Muscle of leg (tissue), 11 donors: ENCODE results near the gene NKAIN2. TPM values are rescaled to one million over a fixed set of nuclear protein-coding genes. Genes with fewer than 3 reads are reported as not detected.
"Not testable (repeated sequence)": the region's sequence is repeated elsewhere in the genome, so short reads cannot be mapped to it uniquely, and the experiment has no call there.

Source experiments
- DNase-seq: peaks from one replicate; pipeline ENCODE4 v3.0.0; 2013
- H3K27ac ChIP-seq: one replicate; pipeline ENCODE4 v1.5.1; 2013; ENCODE audit warnings: mild to moderate bottlenecking, low read length, control low read depth
- H3K27me3 ChIP-seq: one replicate; pipeline ENCODE4 v1.6.1; 2013; ENCODE audit warnings: low read length; ENCODE audit not compliant: control insufficient read depth, insufficient read depth
- H3K36me3 ChIP-seq: one replicate; pipeline ENCODE4 v1.6.1; 2013; ENCODE audit warnings: low read length; ENCODE audit not compliant: control insufficient read depth, insufficient read depth
- H3K4me1 ChIP-seq: one replicate; pipeline ENCODE4 v1.6.1; 2013; ENCODE audit warnings: low read length; ENCODE audit not compliant: control insufficient read depth, insufficient read depth
- H3K4me3 ChIP-seq: one replicate; pipeline ENCODE4 v1.5.1; 2013; ENCODE audit warnings: low read length, control low read depth
- H3K9me3 ChIP-seq: replicated peaks from 2 replicates; pipeline ENCODE4 v1.6.1; 2013; ENCODE audit warnings: low read depth, low read length; ENCODE audit not compliant: control insufficient read depth
- WGBS: methylation state at CpG from one replicate; pipeline ENCODE4 v1.1.5; 2013; ENCODE audit warnings: missing lambda C conversion rate; ENCODE audit not compliant: insufficient coverage; 5-methylcytosine and 5-hydroxymethylcytosine counted together
- polyA plus RNA-seq, 8 donors: library from polyadenylated mRNA; unstranded; fragments of 120-200 nt; gene quantifications; one replicate each; pipeline versions ENCODE4 v1.2.1 to v1.2.3, GENCODE V29; 2013; ENCODE audit warnings: inconsistent platforms in 1 of 8, low replicate concordance in 1 of 8; ENCODE audit not compliant: insufficient read length in 8 of 8, insufficient read depth in 1 of 8
- total RNA-seq: library from RNA; stranded (reverse); fragments of 120-200 nt; gene quantifications from one replicate; pipeline ENCODE4 v1.2.4, GENCODE V29; 2013

NKAIN2 gene
- total and polyA plus RNA-seq, 9 donors = 2.5 to 10.1 (median 7.9) TPM

- Histone ChIP-seq H3K27ac (no peak overlapping the region), H3K36me3 (no peaks in the 10 kb centered on the region), H3K9me3 (no peaks in the 10 kb centered on the region), H3K27me3 (no peaks in the 10 kb centered on the region), H3K4me3 (no peak overlapping the region), H3K4me1 (no peaks in the 10 kb centered on the region)
- DNase-seq = no peak
Measured at GRCh38 chr6:124557873-124558272, 754.2 kb downstream of the NKAIN2 start.

DNA sequence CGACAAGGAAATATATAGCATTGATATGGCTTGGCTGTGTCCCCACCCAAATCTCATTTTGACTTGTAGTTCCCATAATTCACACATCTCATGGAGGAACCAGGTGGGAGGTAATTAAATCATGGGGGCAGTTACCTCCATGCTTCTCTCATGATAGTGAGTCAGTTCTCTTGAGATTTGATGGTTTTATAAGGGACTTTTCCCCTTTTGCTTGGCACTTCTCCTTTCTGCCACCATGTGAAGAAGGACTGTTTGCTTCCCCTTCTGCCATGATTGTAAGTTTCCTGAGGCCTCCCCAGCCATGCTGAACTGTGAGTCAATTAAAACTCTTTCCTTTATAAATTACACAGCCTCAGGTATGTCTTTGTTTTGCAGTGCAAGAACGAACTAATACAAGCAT lies 756.4 kb downstream of the NKAIN2 start:
- not testable (repeated sequence) for H3K27me3 ChIP-seq, H3K9me3 ChIP-seq, H3K4me1 ChIP-seq, DNase-seq, H3K27ac ChIP-seq, H3K36me3 ChIP-seq, H3K4me3 ChIP-seq
- WGBS = no CpG with 5 or more reads among the region's 2 CpGs

- no CpG with 5 or more reads among the region's 3 CpGs for WGBS
Measured at GRCh38 chr6:124560873-124561567, 757.4 kb downstream of the NKAIN2 start.

DNA sequence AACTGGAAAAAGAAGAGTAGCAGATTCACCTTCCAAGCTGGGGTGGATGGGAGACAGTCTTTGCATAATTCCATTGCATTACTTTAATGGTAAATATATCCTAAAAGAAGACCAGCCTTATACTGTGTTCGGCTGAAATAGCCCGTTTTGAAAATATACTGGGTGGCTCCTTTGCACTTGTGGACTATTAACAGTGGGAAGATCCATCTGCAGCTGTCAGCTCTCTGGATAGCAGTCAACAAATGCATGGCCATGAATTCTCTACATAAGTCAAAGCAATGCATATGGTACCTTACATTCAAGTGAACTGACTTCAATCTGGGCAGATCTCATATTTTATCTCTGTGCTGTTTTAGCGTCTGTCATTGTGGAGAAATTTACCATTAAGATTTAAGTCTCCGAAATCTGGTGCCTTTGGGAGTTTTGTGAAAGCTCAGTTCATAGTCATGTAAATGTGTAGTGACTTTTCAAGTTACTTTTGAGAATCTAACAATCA lies 758.0 kb downstream of the NKAIN2 start:
- no CpG with 5 or more reads among the region's 4 CpGs for WGBS
- no peaks in the 10 kb centered on the region for H3K36me3 ChIP-seq
- peak; percentile 6 for DNase-seq
- H3K4me1 ChIP-seq = no peaks in the 10 kb centered on the region
- H3K4me3 ChIP-seq = no peak overlapping the region
- no peak overlapping the region for H3K27ac ChIP-seq
- no peaks in the 10 kb centered on the region for H3K9me3 ChIP-seq
- H3K27me3 ChIP-seq = no peaks in the 10 kb centered on the region

More at GRCh38 chr6:124560873-124561567, 757.4 kb downstream of the NKAIN2 start:
- H3K36me3 ChIP-seq = no peaks in the 10 kb centered on the region
- no peaks in the 10 kb centered on the region for H3K27me3 ChIP-seq
- H3K4me1 ChIP-seq = no peaks in the 10 kb centered on the region
- no peak overlapping the region for H3K4me3 ChIP-seq
- no peaks in the 10 kb centered on the region for H3K9me3 ChIP-seq
- H3K27ac ChIP-seq = no peak overlapping the region
- no peak for DNase-seq

GRCh38 chr6:124564125-124564524 lies 760.5 kb downstream of the NKAIN2 start:
- DNase-seq, H3K9me3 ChIP-seq, H3K36me3 ChIP-seq, H3K4me3 ChIP-seq, H3K27me3 ChIP-seq, H3K27ac ChIP-seq, H3K4me1 ChIP-seq: not testable (repeated sequence)
- WGBS = no CpG with 5 or more reads among the region's 3 CpGs

- Histone ChIP-seq H3K4me3 (no peak overlapping the region), H3K4me1 (no peaks in the 10 kb centered on the region), H3K9me3 (no peaks in the 10 kb centered on the region), H3K27ac (no peak overlapping the region), H3K27me3 (no peaks in the 10 kb centered on the region), H3K36me3 (no peaks in the 10 kb centered on the region)
- no peak for DNase-seq
- WGBS = 83% methylated on average over 2 of the region's 5 CpGs
Measured at GRCh38 chr6:124567401-124567800, 763.7 kb downstream of the NKAIN2 start.

DNA sequence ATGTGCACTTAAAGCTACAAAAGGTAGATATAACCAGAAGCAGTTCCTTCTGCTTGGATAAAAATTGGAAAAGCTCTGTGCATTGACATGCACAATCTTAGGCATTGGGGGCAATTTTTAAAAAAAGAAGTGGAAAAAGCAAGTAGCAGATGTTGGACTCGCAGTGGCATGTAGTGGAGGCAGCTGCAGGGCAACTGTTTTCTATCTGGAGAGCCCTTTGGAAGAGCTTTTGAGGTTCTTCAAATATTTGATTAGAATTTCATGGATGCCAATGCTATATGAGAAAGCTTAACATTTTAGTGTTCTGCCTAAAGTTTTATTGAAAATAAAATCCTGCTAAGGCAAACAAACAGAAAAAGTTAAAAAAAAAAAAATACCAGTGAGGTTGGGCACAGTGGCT lies 770.3 kb downstream of the NKAIN2 start:
- no peak overlapping the region for H3K4me3 ChIP-seq
- H3K36me3 ChIP-seq = no peaks in the 10 kb centered on the region
- no peaks in the 10 kb centered on the region for H3K27me3 ChIP-seq
- no peaks in the 10 kb centered on the region for H3K4me1 ChIP-seq
- no peaks in the 10 kb centered on the region for H3K9me3 ChIP-seq
- WGBS = 88% methylated on average over 1 of the region's 1 CpG
- H3K27ac ChIP-seq = no peak overlapping the region
- DNase-seq = peak; percentile 4

DNA sequence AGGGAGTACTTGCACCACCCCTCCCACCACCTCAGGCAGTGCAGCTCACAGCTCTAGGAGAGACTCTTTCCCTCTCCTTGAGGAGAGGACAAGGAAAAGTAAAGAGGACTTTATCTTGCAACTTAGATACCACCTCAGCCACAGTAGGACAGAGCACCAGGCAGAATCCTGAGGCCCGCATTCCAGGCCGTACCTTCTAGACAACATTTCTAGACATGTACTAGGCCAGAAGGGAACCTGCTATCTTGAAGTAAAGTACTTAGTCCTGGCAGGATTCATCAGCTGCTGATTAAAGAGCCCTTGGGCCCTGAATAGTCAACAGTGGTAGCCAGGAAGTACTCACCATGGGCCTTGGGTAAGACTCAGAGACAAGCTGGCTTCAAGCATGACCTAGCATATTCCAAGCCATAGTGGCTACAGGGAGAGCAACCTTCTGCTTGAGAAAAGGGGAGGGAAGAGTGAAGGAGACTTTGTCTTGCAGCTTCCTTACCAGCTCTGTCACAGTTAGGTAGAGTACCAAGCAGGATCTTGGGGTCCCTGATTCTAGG lies 774.1 kb downstream of the NKAIN2 start:
- DNase-seq = no peak
- Histone ChIP-seq H3K36me3 (no peaks in the 10 kb centered on the region), H3K27ac (no peak overlapping the region), H3K9me3 (no peaks in the 10 kb centered on the region), H3K4me3 (no peak overlapping the region), H3K4me1 (no peaks in the 10 kb centered on the region), H3K27me3 (no peaks in the 10 kb centered on the region)
- no CpG with 5 or more reads among the region's 2 CpGs for WGBS

DNA sequence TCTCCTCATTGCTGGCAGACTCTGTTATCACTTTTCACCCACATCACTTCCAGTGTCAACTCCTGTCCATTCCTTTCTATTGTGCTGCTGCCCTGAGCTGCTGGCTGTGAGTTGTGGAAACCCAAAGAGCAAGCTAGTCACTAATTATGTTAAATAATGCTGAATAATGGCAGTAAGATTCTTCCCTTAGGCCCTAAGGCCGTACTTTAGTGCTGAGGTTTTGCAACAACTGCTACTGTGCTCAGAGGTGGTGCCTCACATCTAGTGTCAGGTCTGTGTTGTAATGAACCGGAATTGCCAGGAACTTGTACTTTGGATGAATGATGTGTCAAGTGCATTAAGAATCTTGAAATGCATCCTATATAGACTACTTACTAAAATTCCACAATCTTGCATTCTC lies 786.3 kb downstream of the NKAIN2 start:
- DNase-seq = no peak
- no peaks in the 10 kb centered on the region for H3K36me3 ChIP-seq
- no peaks in the 10 kb centered on the region for H3K27me3 ChIP-seq
- H3K4me1 ChIP-seq = no peaks in the 10 kb centered on the region
- H3K9me3 ChIP-seq = no peaks in the 10 kb centered on the region
- no CpG with 5 or more reads among the region's 2 CpGs for WGBS
- H3K4me3 ChIP-seq = no peak overlapping the region
- H3K27ac ChIP-seq = no peak overlapping the region

GRCh38 chr6:124599656-124600055 lies 796.0 kb downstream of the NKAIN2 start:
- H3K9me3 ChIP-seq = no peaks in the 10 kb centered on the region
- H3K4me3 ChIP-seq = no peak overlapping the region
- 29% methylated on average over 1 of the region's 1 CpG for WGBS
- no peaks in the 10 kb centered on the region for H3K4me1 ChIP-seq
- no peak overlapping the region for H3K27ac ChIP-seq
- H3K36me3 ChIP-seq = no peaks in the 10 kb centered on the region
- no peaks in the 10 kb centered on the region for H3K27me3 ChIP-seq
- no peak for DNase-seq
